HG02938 (cell line): ENCODE measurements around the gene PKP4.

ENCODE experiments used
- ATAC-seq: cut with Tn5 transposase; IDR thresholded peaks from one replicate; pipeline ENCODE4 v1.9.1; 2021; ENCODE audit warnings: mild to moderate bottlenecking, moderate library complexity; ENCODE audit not compliant: unreplicated experiment

Gene PKP4

DNA sequence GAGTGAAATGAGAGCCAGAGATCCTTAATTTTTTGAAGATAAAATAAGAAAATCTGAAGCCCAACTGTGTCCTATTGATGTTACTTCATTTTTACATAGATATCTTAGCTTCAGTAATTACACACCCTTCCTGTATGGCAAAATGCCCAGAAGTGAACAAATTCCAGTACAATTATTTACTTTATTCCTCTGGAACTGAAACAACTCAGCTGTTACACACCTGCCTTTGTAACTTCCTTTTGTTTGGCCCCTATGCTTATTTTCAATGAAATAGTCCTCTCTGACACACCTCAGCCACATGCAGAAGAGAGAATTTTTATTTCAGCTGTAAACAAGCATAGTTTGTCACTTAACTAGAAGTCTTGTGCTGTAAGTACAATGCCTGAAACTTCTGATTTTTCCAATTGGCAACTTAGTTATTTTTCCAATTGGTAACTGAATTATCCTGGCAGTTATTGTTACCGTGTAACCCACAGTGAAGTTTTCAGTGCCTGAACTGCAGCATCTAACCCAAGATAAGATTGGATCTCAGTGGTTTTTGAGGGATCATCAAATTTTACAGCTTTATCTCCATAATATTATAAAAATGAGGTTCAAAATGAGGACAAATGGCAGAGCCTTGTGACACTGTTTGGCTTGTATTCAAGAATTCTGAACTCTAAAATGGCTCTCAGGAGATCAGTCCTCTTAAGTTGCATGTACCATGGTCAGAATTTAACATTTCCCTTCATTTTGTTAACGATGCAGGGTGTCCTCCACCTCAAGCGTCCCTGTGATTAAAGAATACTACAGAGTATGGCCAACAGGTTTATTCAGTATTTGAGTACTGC, 82.6 kb downstream of the PKP4 start:
- ATAC-seq = no peak

DNA sequence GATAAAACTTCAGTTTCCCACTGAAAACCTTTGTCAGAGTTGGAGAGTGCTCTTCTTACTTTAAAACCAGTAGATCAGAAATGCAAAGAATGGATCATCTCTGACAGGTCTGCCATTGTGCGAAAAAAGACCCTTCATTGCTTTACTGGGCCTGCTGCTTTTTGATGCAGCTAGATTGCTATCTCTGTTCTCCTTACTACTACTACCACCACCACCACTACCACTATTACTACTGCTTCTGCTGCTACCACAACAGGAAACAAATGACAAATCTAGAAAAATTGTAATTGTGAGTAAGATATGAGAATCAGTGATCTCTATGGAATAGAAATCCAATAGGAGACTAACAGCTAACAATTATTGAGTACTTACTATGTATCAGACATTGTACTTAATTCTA, 85.8 kb downstream of the PKP4 start:
- ATAC-seq = no peak

DNA sequence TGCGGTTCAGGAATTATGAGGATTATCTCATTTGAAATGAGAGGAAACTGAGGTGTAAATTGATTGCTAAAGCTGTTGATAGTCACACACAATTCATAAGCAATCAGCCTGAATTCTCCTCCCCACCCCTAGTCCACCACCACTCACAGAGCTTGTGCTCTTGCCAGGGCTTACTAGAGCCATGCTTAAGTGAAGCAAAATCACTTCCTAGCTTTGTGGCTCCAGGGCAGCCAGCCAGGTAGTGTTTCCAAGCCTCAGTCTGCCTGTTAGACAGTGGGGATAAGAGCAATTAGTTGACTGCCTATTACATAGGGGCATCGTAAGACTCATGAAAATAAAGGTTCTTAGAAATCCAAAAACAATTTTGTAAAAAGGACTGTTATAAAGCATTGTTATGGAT, 87.2 kb downstream of the PKP4 start:
- ATAC-seq = no peak

DNA sequence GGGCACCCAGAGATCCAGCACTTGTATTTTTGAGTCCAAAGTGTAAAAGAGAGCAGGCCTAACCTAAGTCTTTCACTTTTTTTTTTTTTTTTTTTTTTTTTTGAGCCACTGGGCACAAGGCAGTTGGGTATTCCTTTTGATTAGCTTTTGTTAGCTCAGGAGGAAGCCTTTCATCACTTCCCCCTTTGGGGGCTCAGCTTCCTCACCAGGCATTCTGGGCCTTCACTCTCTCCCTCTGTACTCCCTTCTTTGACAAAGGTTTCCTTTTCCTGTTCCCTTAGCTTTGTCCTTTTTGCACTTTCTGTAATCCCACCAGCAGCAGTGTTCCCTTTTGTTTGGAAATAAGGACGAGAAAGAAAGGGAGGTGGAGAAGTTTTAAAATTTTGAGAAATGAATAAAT, 88.2 kb downstream of the PKP4 start:
- no peak for ATAC-seq

DNA sequence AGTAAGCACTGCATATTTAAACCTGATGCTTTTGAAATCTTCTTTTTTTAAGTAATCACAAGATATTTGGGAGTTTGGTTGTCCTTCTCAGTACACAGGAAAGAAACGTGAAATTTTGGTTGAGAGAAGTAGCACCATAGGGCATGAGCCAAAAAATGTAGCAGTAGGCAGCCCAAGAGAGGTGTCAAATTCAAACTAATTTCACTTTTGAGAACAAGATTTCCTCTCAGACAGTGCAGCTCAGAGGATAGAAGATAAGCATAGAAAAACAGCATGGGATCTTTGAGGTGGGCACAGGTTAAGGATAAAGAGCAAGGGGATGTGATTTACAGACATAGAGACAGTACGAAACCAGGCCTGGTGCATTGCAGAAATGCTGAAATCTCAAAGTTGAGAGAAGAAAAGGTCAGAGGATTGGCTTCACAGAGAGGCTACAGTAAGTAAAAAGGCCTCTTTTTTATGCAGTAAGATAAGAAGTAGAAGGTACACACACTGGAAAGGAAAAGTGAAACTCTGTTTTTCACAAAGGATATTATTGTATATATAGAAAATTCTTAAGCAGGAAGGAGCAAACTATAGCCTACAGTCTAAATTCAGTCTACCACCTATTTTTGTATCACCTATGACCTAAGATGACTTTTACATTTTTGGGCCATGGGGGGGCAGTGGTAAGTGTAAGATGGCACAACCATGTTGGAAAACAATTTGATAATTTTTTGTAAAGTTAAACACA, 89.8 kb downstream of the PKP4 start:
- peak; percentile 75 for ATAC-seq

DNA sequence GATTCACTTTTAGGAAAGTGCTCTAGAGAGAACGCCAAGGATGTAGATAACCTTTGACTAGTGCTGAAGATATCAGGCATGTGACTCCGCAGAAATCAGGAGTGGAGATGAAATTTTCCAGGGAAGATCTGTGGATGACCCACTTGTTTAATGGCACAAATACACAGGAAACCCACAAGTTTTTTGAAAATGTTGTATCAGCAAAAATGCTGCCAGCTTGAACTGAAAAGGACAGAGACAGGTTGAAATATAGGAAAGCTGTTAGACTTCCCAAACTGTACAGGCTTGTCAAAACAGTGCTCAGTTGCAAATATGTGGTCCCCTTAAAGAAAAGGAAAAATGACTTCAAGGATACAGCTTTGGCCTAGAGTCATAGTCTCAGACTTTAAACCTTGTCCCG, 96.5 kb downstream of the PKP4 start:
- no peak for ATAC-seq

DNA sequence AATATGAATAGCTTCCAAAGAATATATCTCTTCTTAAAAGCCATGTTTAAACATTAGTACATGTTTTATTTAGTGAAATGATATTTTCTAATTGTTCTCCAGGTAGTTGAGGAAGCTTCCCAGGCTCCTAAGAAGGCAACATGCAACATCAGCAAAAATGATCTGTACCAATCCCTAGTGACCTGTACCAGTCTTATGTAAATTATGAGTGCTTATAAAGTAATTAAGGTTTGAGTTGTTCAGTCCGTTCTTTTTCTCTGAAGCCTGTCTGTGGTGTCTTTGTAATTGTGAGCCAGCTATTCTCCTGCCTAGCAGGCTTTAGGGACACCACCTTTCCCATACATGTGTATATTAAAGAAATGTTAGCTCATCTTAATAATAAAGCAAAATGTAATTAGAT, 98.2 kb downstream of the PKP4 start:
- no peak for ATAC-seq

DNA sequence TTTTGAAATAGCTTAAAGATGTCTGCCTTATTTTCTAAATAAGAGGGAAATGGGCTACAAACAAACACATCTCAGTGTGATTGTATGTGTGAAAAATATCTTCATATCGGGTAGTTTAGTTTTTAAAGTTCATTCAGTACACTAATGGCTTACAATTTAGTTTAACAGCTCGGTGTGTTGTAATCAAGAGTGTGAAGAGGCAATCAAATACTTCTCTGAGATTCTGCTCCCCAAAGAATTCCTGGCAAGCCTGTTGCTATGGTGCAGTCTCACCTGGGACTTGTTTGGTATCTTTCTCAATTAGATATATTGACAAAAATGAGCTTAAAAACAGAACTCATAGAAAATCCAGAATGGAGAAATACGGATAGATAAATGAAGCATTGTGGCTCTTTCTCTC, 99.4 kb downstream of the PKP4 start:
- ATAC-seq = no peak

DNA sequence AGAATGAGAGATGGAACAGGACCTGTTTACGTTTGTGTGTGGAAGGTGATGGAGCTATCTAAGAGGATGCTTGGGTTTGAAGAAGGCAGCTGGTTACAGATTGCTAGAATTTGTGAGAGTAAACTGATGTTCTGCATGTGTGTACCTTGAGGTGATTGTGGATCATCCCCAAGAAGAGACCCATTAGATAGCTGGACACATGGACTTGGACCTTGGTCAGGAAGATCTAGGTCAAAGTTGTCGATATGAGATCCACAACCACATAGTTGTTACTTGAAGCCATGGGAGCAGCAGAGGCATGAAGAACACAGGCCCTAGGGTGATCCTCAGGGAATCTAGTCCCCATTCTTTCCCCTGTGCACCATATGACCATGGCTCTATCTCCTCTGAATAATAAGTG, 101.0 kb downstream of the PKP4 start:
- ATAC-seq = no peak

DNA sequence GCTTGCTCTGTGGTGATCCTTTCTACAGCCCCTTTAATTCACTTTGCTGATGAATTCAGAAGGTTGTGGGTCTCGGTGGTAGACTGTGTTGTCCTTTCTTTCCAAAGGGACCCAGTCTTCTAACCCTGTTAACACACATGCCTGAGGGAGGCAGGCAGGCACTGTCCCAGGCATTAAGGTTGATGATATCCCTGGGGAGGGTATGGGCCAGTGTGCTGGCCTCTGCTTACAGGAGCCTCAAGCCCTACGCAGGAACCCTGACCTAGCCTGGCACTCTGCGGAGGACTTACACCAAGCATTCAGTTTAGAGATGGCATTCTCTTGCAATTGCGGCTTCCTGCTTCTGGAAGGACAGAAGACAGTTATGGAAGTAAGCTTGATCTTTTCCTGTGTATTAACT, 102.5 kb downstream of the PKP4 start:
- no peak for ATAC-seq

DNA sequence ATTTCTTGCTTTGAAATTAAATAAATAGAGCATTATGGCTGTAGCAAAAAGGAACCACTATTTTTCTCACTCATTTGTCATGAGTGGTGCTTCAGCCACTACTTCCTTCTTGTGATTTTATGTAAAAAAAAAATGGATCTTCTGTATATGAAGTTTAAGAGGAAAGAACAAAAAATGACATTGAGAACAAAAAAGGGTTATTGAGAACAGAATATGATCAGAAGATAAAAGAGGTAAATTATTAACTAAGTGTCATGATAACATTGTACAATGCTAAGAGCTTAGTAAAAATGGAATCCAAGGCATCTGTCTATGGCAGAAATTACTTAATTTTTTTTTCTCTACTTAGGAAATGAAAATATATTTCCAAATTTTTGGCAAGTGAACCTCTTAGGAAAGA, 103.5 kb downstream of the PKP4 start:
- no peak for ATAC-seq

DNA sequence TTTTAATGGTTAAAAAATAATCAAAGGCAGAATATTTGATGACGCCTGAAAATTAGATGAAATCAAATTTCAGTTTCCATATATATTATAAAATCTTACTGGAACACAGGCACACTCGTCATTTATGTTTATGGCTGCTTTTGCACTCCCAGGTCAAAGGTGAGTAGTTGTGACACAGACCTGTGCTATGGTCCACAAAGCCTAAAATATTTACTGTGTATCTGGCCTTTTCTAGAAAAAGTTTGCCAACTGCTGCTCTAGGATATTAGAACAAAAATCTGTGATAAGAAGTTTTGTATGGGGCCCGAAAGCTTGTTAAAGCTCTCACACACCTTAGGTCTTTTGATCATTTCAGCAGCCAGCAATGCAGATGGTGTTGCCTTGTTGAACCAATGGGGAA, 104.3 kb downstream of the PKP4 start:
- no peak for ATAC-seq

DNA sequence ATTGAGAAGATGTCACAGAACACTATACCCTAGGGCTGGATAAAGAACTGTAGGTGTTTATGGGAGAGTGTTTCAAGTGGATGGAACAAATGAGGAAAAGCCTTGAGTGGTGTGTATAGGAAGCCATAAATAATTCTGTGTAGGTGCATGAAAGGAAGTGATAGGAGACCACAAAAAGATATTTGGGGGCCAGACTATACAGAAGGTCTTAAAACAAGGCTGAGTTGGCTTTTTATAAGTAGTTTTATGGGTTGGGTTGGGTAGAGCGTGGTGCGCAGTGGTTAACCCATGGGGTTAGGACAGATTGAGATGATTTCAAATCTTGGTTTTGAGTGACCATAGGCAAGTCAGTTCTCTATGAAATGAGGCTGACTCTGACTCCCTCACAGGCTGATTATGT, 110.5 kb downstream of the PKP4 start:
- ATAC-seq = no peak

DNA sequence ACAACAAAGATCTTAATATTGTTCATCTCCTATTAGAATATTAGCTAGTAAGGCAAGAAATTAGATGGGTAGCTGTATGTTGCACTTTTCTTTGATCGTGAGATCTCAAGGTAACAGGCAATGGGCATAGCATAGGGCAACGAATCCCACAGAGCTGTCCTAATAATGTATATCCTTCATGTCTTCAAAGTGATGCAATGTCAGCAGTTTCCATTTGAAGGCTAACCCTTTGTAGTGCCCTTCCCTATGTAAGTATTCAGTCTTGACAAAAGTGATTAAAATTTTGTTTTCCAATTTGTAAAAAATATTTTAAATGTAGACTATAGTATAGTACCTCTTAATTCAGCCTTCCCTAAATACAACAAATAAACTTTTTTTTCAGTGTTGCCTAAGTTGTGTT, 112.5 kb downstream of the PKP4 start:
- ATAC-seq = no peak

DNA sequence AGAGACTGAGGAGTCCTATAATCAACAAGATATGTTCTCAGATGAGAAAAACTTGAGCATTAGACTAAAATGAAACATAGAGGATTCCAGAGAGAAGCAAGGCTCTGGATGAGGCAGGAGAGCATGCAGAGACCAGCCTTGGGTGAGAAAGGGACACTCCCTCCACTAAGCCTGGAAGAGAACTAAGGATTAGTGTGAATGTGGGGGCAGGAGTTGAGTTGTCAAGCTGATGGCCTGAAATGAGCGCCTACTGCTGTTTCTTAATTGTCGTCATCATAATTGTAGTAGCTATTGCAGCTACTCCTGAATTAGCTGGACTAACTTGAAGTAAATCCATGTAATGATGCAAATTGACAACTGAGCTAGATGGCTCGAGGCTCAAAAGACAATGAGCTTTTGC, 114.1 kb downstream of the PKP4 start:
- no peak for ATAC-seq

DNA sequence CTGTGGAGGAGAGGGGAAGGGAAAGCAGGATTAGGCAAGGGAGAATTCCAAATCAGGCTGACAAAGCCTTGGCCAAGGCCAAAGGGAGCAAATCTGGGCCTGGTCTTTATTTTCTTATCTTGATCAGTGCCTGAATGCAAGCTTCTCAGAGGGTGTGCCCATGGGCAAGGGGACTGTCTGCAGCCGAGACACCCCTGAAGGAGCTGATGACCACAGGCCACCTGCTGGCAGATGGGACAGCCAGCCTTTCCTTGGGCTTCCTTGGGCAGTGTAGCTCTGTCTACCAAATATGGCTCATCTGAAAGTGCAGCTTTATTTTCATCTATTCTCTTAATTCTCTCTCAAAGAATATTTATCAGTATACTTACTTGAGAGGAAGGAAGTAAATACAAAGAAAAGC, 117.0 kb downstream of the PKP4 start:
- ATAC-seq = no peak

DNA sequence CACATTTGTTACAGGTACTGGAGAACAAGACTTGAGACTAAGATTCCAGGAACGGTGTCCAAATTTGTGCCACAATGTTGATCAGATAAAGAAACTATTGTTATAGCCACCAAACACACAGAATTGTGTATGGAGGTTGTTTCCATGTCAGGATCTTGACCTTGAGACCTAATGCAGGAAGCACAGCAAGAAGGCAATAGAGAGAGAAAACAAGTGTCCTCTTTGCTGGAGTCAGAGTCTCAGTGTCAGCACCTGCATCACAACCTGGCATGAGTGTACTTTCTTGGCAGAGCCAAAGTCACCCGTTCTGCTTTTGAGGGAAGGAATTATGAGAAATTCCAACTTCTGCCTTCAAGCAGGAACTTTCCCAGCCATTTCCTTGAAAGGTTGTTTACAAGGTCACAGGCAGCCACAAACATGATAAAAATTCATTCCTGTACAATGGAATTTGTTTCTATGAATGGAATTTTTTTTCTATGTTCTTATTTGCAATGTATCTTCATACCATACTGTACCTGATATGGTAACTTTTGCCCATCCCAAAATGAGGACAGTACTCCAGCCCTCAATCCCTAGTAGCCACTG, 118.4 kb downstream of the PKP4 start:
- no peak for ATAC-seq

DNA sequence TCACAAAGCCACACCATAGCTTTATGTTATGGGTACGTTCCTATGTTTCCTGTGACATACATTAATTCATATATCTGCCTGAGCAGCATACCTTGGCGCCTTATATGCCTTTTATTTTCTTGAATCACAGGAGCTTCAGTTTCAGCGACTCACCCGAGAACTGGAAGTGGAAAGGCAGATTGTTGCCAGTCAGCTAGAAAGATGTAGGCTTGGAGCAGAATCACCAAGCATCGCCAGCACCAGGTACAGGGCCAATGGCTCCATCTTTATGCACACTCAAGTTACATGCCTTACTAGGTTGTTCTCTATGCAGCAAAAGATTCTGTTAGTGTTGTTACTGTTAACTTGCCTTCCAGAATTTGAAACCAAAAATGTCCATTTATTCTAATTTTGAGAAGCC, 120.4 kb downstream of the PKP4 start:
- ATAC-seq = no peak

DNA sequence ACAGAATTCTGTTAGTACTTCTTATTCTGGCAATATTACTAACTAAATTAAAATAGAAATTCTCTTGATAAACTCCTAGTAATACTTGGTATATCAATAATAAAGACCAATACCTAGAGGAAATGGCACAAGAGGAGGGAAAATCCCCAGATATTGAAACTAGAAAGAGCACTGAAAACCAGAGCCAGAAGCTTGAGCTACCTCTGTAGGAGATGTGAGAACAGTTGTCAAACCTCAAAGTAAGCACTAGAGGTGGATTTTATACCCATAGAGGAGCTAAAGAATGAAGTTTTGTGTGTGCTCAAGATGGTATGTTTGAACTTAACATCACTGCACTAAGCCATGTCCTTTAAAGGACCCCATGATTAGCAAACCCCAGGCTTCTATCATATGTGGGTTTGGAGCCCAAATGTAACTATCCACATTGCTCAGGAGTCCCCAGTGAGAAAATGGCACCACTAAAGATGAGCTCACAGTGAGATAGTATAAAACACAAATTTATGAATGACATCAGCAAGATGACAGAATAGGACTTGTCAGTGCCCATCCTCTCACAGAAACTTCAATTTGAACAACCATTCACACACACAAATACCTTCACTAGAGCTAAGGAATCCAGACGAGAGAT, 122.1 kb downstream of the PKP4 start:
- peak; percentile 93 for ATAC-seq

DNA sequence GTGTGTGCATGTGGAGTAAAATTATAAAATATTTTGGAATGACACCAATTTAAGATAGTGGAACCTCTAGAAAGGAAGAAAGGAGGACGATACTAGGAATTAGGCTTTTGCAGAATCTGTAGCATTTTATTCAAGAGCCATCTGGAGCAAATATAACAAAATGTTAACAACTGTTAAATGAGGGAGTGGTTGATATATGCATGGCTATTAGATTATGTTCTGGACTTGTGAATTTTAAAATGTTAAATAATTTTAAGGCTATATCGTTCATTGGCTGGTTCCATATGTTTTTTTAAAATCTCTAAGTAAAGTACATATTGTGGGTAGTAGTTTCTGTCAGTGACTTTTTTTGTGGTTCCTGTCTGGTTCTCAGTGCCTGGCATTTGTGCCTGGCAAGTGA, 123.2 kb downstream of the PKP4 start:
- ATAC-seq = no peak

DNA sequence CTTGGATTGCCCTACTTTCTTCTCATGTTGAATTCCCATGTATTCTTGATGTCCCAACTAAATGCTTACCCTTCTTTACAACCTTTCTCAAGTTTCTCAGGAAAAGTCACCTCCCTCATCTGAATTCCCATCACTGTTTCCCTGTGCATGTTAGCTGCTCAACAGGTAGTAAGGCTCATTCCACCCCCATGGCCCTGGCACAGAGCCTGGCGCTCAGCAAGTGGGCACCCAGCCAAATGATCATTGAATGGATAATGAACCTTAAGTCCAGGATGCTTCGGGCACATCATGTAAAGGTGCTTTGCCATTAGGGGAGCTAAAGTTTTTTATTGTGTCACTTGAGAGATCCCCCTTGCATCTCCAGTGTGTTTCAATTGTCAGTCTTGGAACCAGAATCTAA, 124.0 kb downstream of the PKP4 start:
- ATAC-seq = no peak

DNA sequence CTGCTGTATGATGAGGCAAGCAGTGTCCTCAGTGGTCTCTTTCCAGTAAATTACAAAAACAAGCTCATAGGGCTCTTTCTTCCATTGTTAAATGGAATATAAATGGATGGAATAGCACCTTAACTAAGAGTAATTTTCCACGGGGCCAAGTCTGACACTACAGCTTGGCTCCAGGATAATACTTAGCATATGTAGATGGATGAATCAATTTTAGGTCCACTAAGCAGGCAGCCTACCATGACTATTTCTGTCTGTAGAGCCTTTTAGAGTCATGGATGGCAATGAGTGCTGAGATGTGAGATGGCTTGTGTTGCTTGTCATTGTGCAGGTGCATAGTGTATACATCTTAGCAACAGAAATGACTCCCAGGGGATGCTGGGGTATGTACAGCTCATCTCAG, 125.9 kb downstream of the PKP4 start:
- no peak for ATAC-seq
